ENCODE data around the gene FOCAD.
"Not testable (repeated sequence)": the region's sequence is repeated elsewhere in the genome, so short reads cannot be mapped to it uniquely, and the experiment has no call there.

The FOCAD gene

GRCh38 chr9:20664501-20664900 is 19.6 kb upstream of the FOCAD start:
- no peaks in the 10 kb centered on the region for H3K36me3 ChIP-seq (ENCODE audit: insufficient read depth, low read length)
- no peak overlapping the region for H3K4me3 ChIP-seq
- no peak overlapping the region for H3K9ac ChIP-seq (ENCODE audit: insufficient read length)
- H3K9me3 ChIP-seq (ENCODE audit: low read depth, low read length): no peaks in the 10 kb centered on the region
- TF ChIP-seq FOXP2 (optimal IDR thresholded peaks at IDR 0.05; ENCODE audit: control extremely low read depth, extremely low read length, insufficient read depth) (no peak), EZH2 (IDR thresholded peaks at IDR 0.05) (no peak), POLR2AphosphoS5 (IDR thresholded peaks at IDR 0.05; ENCODE audit: borderline replicate concordance, low read depth, low read length) (no peak)
- no peak for DNase-seq (ENCODE audit: low read depth, low spot score)
- H3K27ac ChIP-seq: no peak overlapping the region

- H3K36me3 ChIP-seq (ENCODE audit: insufficient read depth, low read length): peaks cover 10% of the 10 kb centered on the region
- no peak overlapping the region for H3K27ac ChIP-seq
- DNase-seq (ENCODE audit: low read depth, low spot score): no peak
- TF ChIP-seq POLR2AphosphoS5 (IDR thresholded peaks at IDR 0.05; ENCODE audit: borderline replicate concordance, low read depth, low read length) (no peak), EZH2 (IDR thresholded peaks at IDR 0.05) (no peak), FOXP2 (optimal IDR thresholded peaks at IDR 0.05; ENCODE audit: control extremely low read depth, extremely low read length, insufficient read depth) (no peak)
- no peak overlapping the region for H3K4me3 ChIP-seq
- no peaks in the 10 kb centered on the region for H3K9me3 ChIP-seq (ENCODE audit: low read depth, low read length)
- no peak overlapping the region for H3K9ac ChIP-seq (ENCODE audit: insufficient read length)
Observed at GRCh38 chr9:20670395-20670794, 13.7 kb upstream of the FOCAD start.

GRCh38 chr9:20671635-20672034 is 12.4 kb upstream of the FOCAD start:
- DNase-seq (ENCODE audit: low read depth, low spot score): no peak
- Histone ChIP-seq H3K36me3 (ENCODE audit: insufficient read depth, low read length) (peaks cover 22% of the 10 kb centered on the region), H3K27ac (no peak overlapping the region), H3K9ac (ENCODE audit: insufficient read length) (no peak overlapping the region), H3K4me3 (no peak overlapping the region), H3K9me3 (ENCODE audit: low read depth, low read length) (no peaks in the 10 kb centered on the region)
- TF ChIP-seq POLR2AphosphoS5 (IDR thresholded peaks at IDR 0.05; ENCODE audit: borderline replicate concordance, low read depth, low read length) (no peak), FOXP2 (optimal IDR thresholded peaks at IDR 0.05; ENCODE audit: control extremely low read depth, extremely low read length, insufficient read depth) (no peak), EZH2 (IDR thresholded peaks at IDR 0.05) (no peak)

DNA sequence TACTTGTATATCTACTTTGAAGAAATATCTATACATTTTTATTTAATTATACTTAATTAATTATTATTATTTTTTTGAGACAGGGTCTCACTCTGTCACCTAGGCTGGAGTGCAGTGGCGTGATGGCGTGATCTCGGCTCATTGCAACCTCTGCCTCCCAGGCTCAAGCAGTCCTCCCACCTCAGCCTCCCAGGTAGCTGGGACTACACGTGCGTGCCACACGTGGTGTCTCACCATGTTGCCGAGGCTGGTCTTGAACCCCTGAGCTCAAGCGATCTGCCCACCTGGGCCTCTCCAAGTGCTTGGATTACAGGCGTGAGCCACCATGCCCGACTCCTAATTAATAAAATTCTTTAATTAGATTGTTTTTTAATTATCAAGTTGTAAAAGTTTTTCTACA is 10.5 kb upstream of the FOCAD start:
- not testable (repeated sequence) for DNase-seq (ENCODE audit: low read depth, low spot score); H3K27ac ChIP-seq; H3K4me3 ChIP-seq; H3K9me3 ChIP-seq (ENCODE audit: low read depth, low read length); H3K9ac ChIP-seq (ENCODE audit: insufficient read length)
- peaks cover 22% of the 10 kb centered on the region for H3K36me3 ChIP-seq (ENCODE audit: insufficient read depth, low read length)

- H3K36me3 ChIP-seq (ENCODE audit: insufficient read depth, low read length): peaks cover 1% of the 10 kb centered on the region; the same call in 1 of the 2 replicates
- no peaks in the 10 kb centered on the region for H3K9me3 ChIP-seq (ENCODE audit: low read depth, low read length)
- no peak for DNase-seq (ENCODE audit: low read depth, low spot score)
- H3K4me3 ChIP-seq: no peak overlapping the region
- H3K27ac ChIP-seq: no peak overlapping the region
- no peak overlapping the region for H3K9ac ChIP-seq (ENCODE audit: insufficient read length)
- TF ChIP-seq POLR2AphosphoS5 (IDR thresholded peaks at IDR 0.05; ENCODE audit: borderline replicate concordance, low read depth, low read length) (no peak), EZH2 (IDR thresholded peaks at IDR 0.05) (no peak), FOXP2 (optimal IDR thresholded peaks at IDR 0.05; ENCODE audit: control extremely low read depth, extremely low read length, insufficient read depth) (no peak)
Observed at GRCh38 chr9:20681467-20681866, 2.6 kb upstream of the FOCAD start.

- Histone ChIP-seq H3K27ac (peak overlapping the region; percentile 73), H3K9ac (ENCODE audit: insufficient read length) (peak overlapping the region; percentile 73)
- peak; percentile 39 for DNase-seq (ENCODE audit: low read depth, low spot score)
Observed at GRCh38 chr9:20683351-20684034, 566 bp upstream of the FOCAD start.

GRCh38 chr9:20684875-20685696 is 1.0 kb downstream of the FOCAD start:
- peak overlapping the region; percentile 94 for H3K4me3 ChIP-seq
- TF ChIP-seq EZH2 (IDR thresholded peaks at IDR 0.05): no peak
- no peak for TF ChIP-seq POLR2AphosphoS5 (IDR thresholded peaks at IDR 0.05; ENCODE audit: borderline replicate concordance, low read depth, low read length)
- TF ChIP-seq FOXP2 (optimal IDR thresholded peaks at IDR 0.05; ENCODE audit: control extremely low read depth, extremely low read length, insufficient read depth): no peak
- no peaks in the 10 kb centered on the region for H3K36me3 ChIP-seq (ENCODE audit: insufficient read depth, low read length)
- H3K9ac ChIP-seq (ENCODE audit: insufficient read length): peak overlapping the region; percentile 87
- DNase-seq (ENCODE audit: low read depth, low spot score): peak; percentile 45
- H3K27ac ChIP-seq: peak overlapping the region; percentile 21; the same call in 1 of the 2 replicates
- H3K9me3 ChIP-seq (ENCODE audit: low read depth, low read length): no peaks in the 10 kb centered on the region

More at GRCh38 chr9:20683351-20684034, 566 bp upstream of the FOCAD start:
- Histone ChIP-seq H3K4me3 (peak overlapping the region; percentile 94), H3K36me3 (ENCODE audit: insufficient read depth, low read length) (no peaks in the 10 kb centered on the region), H3K9me3 (ENCODE audit: low read depth, low read length) (no peaks in the 10 kb centered on the region)
- TF ChIP-seq FOXP2 (optimal IDR thresholded peaks at IDR 0.05; ENCODE audit: control extremely low read depth, extremely low read length, insufficient read depth) (no peak), POLR2AphosphoS5 (IDR thresholded peaks at IDR 0.05; ENCODE audit: borderline replicate concordance, low read depth, low read length) (no peak), EZH2 (IDR thresholded peaks at IDR 0.05) (no peak)

DNA sequence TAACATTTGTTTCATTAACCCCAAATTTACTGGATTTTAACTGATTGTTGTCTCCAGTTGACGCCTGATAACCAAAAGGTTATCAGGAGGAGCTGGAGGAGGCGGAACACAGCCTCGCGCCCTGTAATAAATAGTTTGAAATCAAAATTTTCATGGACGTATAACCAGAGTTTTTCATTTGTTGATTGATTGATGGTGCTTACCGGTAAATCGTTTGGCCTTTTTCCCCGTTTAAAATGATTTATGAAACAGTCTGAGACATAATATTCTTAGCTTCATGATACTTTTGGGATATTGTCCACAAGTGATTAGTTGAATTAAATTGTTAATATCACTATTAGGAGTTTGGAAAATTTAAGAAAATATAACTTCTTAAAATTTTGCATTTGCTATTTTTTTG is 1.7 kb downstream of the FOCAD start:
- peak overlapping the region; percentile 21; the same call in 1 of the 2 replicates for H3K27ac ChIP-seq
- peak overlapping the region; percentile 87 for H3K9ac ChIP-seq (ENCODE audit: insufficient read length)
- no peaks in the 10 kb centered on the region for H3K36me3 ChIP-seq (ENCODE audit: insufficient read depth, low read length)
- H3K9me3 ChIP-seq (ENCODE audit: low read depth, low read length): no peaks in the 10 kb centered on the region
- H3K4me3 ChIP-seq: peak overlapping the region; percentile 94
- TF ChIP-seq FOXP2 (optimal IDR thresholded peaks at IDR 0.05; ENCODE audit: control extremely low read depth, extremely low read length, insufficient read depth): no peak
- no peak for TF ChIP-seq EZH2 (IDR thresholded peaks at IDR 0.05)
- no peak for TF ChIP-seq POLR2AphosphoS5 (IDR thresholded peaks at IDR 0.05; ENCODE audit: borderline replicate concordance, low read depth, low read length)
- no peak for DNase-seq (ENCODE audit: low read depth, low spot score)
